ENCODE data around the gene RBFOX2. TPM values are rescaled to one million over a fixed set of nuclear protein-coding genes. Genes with fewer than 3 reads are reported as not detected.

Gene RBFOX2
- total and polyA plus RNA-seq, 2 experiments from 2014 or later: 88.8 to 131 TPM

DNA sequence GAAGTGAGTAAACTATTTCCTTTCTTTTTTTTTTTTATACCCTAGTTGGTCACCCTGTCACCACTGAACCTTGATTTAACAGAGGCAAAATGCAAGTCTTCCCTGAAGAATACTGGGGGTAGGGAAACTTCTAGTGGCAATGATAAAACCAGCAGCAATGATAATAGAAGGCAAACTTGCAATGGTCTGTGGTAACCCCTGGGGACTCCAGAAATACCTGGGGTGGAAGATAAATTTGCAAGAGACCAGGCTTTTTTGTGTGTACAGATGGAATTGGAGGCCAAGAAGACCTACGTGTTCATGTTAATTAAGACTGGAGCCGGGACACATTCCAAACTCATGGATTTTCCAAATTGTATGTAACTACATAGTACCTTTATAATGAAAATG, 299.3 kb downstream of the RBFOX2 start (continued):
- TF ChIP-seq CREB1 (CRISPR knock-in tag; IDR thresholded peaks at IDR 0.05; ENCODE audit: low read depth) (no peak), ETS1 (IDR thresholded peaks at IDR 0.05) (no peak), STAT1 (IDR thresholded peaks at IDR 0.05; ENCODE audit: unreplicated experiment) (no peak), CTCF (conservative IDR thresholded peaks at IDR 0.05; ENCODE audit: low read depth in 2 of 2) (no peak), JUNB (IDR thresholded peaks at IDR 0.05; ENCODE audit: unreplicated experiment) (no peak), NANOG (IDR thresholded peaks at IDR 0.05; ENCODE audit: borderline replicate concordance) (no peak), ZNF331 (CRISPR knock-in tag; IDR thresholded peaks at IDR 0.05; ENCODE audit: low read depth) (no peak), EZH2phosphoT487 (IDR thresholded peaks at IDR 0.05; ENCODE audit: unreplicated experiment) (no peak), ZNF114 (CRISPR knock-in tag; IDR thresholded peaks at IDR 0.05) (no peak), EZH2 (IDR thresholded peaks at IDR 0.05; ENCODE audit: low read depth, unreplicated experiment) (no peak), POLR2AphosphoS5 (IDR thresholded peaks at IDR 0.05; ENCODE audit: low read depth) (no peak)
- TF ChIP-seq, protein P1, sequence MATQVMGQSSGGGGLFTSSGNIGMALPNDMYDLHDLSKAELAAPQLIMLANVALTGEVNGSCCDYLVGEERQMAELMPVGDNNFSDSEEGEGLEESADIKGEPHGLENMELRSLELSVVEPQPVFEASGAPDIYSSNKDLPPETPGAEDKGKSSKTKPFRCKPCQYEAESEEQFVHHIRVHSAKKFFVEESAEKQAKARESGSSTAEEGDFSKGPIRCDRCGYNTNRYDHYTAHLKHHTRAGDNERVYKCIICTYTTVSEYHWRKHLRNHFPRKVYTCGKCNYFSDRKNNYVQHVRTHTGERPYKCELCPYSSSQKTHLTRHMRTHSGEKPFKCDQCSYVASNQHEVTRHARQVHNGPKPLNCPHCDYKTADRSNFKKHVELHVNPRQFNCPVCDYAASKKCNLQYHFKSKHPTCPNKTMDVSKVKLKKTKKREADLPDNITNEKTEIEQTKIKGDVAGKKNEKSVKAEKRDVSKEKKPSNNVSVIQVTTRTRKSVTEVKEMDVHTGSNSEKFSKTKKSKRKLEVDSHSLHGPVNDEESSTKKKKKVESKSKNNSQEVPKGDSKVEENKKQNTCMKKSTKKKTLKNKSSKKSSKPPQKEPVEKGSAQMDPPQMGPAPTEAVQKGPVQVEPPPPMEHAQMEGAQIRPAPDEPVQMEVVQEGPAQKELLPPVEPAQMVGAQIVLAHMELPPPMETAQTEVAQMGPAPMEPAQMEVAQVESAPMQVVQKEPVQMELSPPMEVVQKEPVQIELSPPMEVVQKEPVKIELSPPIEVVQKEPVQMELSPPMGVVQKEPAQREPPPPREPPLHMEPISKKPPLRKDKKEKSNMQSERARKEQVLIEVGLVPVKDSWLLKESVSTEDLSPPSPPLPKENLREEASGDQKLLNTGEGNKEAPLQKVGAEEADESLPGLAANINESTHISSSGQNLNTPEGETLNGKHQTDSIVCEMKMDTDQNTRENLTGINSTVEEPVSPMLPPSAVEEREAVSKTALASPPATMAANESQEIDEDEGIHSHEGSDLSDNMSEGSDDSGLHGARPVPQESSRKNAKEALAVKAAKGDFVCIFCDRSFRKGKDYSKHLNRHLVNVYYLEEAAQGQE (IDR thresholded peaks at IDR 0.05; ENCODE audit: unreplicated experiment): no peak

GRCh38 chr22:35728639-35729308, 299.9 kb downstream of the RBFOX2 start:
- Histone ChIP-seq H2AFZ (no peak overlapping the region), H3F3A (replicated peaks; ENCODE audit: low read depth) (no peaks in the 10 kb centered on the region), H3K27ac (ENCODE audit: low read depth) (no peak overlapping the region), H3K4me3 (no peak overlapping the region), H3K4me1 (ENCODE audit: insufficient read depth) (no peaks in the 10 kb centered on the region), H4K20me1 (replicated peaks; ENCODE audit: insufficient read depth) (no peaks in the 10 kb centered on the region), H3K36me3 (ENCODE audit: insufficient read depth) (no peaks in the 10 kb centered on the region), H3K79me2 (replicated peaks; ENCODE audit: insufficient read depth) (no peaks in the 10 kb centered on the region), H3K27me3 (ENCODE audit: insufficient read depth) (no peaks in the 10 kb centered on the region), H3K9me2 (ENCODE audit: insufficient read depth) (no peaks in the 10 kb centered on the region), H3K4me2 (no peak overlapping the region)
- Mint-ChIP-seq H3K27me3 (ENCODE audit: insufficient read depth, low read depth, poor library complexity) (peaks cover 6% of the 10 kb centered on the region), H3K36me3 (ENCODE audit: low read depth) (no peaks in the 10 kb centered on the region), H3K4me1 (peaks cover 8% of the 10 kb centered on the region; the same call in 1 of the 3 replicates), H3K27ac (no peak overlapping the region), H3K4me3 (no peak overlapping the region), H3K9me3 (no peaks in the 10 kb centered on the region)
- DNase-seq (ENCODE audit: low spot score): no peak
- ATAC-seq: no peak
- TF ChIP-seq ZNF462 (CRISPR knock-in tag; IDR thresholded peaks at IDR 0.05) (no peak), CREB1 (CRISPR knock-in tag; IDR thresholded peaks at IDR 0.05; ENCODE audit: low read depth) (no peak), NANOG (IDR thresholded peaks at IDR 0.05; ENCODE audit: borderline replicate concordance) (no peak), ZNF331 (CRISPR knock-in tag; IDR thresholded peaks at IDR 0.05; ENCODE audit: low read depth) (no peak)

All from GM23338 (cell line).